GM21786 (cell line): Measurements from ENCODE around the gene LDLR.

Experiments
- ATAC-seq: cut with Tn5 transposase; IDR thresholded peaks from one replicate; pipeline ENCODE4 v1.9.1; 2021; ENCODE audit not compliant: unreplicated experiment

The LDLR gene

GRCh38 chr19:11089254-11090013 lies at the start of gene LDLR:
Gene LDLR (plus strand): TSS chr19:11089463. CDS start chr19:11089549, 86 bp downstream.
- no peak for ATAC-seq

GRCh38 chr19:11041194-11041593 lies 48.1 kb upstream of the LDLR start:
- no peak for ATAC-seq

- ATAC-seq = no peak
Observed at GRCh38 chr19:11041966-11042627, 47.2 kb upstream of the LDLR start.

GRCh38 chr19:11044431-11044830 lies 44.8 kb upstream of the LDLR start:
- no peak for ATAC-seq

DNA sequence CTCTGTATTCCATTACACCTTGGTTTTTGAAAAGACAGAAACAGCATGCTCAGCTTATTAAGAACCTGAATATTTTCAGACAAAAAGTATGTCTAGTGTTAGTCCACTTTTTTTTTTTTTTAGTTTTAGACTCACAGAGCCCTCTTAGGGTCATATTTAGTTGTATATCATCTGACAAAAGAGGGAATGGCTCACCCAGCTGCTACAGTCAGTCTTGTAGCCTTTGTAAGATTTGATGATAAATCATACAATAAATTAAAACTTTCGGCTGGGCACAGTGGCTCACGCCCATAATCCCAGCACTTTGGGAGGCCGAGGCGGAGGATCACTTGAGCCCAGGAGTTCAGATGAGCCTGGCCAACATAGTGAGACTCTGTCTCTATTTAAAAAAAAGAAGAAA lies 43.7 kb upstream of the LDLR start:
- no peak for ATAC-seq

GRCh38 chr19:11046605-11047354 lies 42.5 kb upstream of the LDLR start:
- no peak for ATAC-seq

GRCh38 chr19:11047866-11048265 lies 41.4 kb upstream of the LDLR start:
- ATAC-seq = no peak

DNA sequence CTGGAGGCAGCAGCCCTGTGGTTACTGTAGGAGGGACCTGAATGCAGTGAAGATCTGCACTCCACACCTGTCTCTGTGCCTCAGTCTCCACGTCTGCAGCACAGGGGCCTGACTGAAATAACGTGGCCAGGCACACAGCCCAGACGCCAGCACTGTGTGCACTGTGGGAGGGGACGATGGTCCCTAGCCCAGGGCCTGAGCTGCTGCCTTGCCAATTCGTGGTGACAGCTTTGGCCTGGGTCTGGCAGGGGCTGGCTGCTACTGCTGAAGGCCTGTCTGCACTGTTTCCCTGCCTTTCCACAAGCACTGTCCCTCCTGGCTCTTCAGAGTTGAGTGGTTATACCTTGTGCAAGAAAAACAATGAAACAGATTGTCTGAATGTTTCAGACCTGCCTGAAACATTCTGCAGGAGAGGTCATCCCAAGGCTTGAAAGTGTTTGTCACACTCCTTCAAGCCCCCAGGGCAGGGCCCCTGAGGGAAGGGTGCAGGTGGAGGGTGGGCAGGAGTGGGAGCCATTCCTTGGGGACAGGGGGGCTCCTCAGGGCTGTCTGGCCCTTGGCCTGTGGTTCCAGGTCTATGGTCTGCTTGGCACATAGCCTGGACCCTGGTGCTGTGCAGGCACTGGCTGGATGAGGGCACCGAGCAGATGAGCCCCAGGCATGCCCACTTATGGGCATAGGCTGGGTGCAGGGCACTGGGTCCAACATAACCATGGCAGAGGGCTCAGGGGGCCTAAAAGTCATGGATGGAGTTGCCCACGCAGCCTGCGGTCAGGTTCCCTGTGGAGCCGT lies 38.7 kb upstream of the LDLR start:
- no peak for ATAC-seq

DNA sequence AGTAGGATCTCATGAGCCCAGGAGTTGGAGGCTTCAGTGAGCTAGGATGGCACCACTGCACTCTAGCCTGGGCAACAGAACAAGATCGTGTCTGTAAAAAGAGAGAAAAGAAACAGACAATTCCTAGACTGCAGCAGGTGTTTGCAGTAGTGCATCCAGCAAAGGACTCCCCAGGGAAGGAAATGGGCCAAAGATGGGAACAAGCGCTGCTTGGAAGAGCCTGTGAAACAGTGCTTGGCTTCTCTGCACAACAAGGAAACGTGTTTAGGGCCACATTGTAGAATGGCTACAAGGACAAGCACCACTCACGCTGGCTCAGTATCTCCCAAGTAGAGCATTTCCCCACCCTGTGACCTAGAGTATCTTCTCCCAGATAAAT lies 35.5 kb upstream of the LDLR start:
- no peak for ATAC-seq

DNA sequence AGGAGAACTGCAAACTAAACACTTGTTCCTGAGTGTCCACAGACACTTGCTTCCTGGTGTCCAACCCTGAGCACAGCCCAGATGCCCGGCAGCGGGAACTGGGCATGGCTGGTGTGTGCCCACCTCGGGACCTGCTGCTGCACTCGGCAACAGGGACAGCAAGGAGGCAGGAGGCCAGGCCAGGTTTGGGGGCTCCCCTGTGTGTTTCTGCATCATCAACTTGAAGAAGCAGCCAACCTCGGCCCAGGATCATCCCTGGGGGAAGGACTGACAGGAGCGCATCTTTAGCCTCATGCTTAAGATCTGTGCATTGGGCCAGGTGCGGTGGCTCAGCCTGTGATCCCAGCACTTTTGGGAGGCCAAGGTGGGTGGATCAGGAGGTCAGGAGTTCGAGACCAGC lies 35.1 kb upstream of the LDLR start:
- no peak for ATAC-seq

GRCh38 chr19:11054628-11055027 lies 34.6 kb upstream of the LDLR start:
- ATAC-seq = no peak

GRCh38 chr19:11058246-11059030 lies 30.8 kb upstream of the LDLR start:
- no peak for ATAC-seq

DNA sequence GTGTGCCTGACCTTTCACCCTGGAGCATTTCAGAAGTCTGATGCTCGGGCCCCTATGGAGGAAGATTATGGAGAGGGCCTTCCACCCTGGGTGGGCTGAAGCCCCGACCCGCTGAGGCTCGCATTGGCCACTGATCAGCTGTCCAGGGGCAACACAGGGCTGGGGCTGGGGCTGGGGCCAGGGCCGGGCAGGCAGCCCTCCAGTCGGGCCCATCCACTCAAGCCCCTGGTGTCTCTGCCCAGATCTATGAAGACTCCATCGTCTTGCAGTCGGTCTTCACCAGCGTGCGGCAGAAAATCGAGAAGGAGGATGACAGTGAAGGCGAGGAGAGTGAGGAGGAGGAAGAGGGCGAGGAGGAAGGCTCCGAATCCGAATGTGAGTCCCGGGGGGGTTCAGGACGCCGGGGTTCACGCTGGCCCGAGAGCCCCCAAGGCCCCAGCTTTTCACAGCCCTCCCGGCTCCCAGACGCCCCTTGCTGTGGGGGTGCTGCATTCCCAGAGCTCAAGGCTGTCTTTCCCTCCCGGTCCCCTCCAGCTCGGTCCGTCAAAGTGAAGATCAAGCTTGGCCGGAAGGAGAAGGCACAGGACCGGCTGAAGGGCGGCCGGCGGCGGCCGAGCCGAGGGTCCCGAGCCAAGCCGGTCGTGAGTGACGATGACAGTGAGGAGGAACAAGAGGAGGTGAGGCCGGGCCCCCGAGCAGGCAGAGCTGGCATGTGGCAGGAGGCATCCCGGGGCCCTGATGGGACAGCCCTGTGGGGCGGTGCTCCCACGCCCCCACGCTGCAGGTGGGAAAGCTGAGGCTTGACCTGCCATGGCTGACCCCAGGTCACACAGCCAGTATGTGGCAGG lies 29.5 kb upstream of the LDLR start:
- ATAC-seq = no peak

GRCh38 chr19:11061952-11062351 lies 27.3 kb upstream of the LDLR start:
- no peak for ATAC-seq

GRCh38 chr19:11063434-11063833 lies 25.8 kb upstream of the LDLR start:
- no peak for ATAC-seq

GRCh38 chr19:11064831-11065303 lies 24.4 kb upstream of the LDLR start:
- no peak for ATAC-seq

- ATAC-seq = no peak
Observed at GRCh38 chr19:11066326-11066725, 22.9 kb upstream of the LDLR start.

GRCh38 chr19:11067356-11068113 lies 21.7 kb upstream of the LDLR start:
- no peak for ATAC-seq

GRCh38 chr19:11069561-11069960 lies 19.7 kb upstream of the LDLR start:
- no peak for ATAC-seq
